Heart left ventricle (tissue), 16 donors: ENCODE data around the gene UST. TPM values are rescaled to one million over a fixed set of nuclear protein-coding genes. Genes with fewer than 3 reads are reported as not detected.
A peak's percentile ranks its signal among the peaks of the same experiment; 100 is the strongest.

Experiments used
- ATAC-seq, 4 donors: fragments of 200-7000 bp; cut with Tn5 transposase; one replicate each; pipeline ENCODE4 v1.9.1; 2020 to 2022; ENCODE audit warnings: moderate library complexity in 4 of 4, mild to moderate bottlenecking in 3 of 4, moderate number of reproducible peaks in 1 of 4
- DNase-seq, 5 donors: peaks; one replicate each; pipeline ENCODE4 v3.0.0-alpha.2; 2020
- H3K27ac ChIP-seq, 12 donors: fragments of 200-600 bp; sonication (generic) in 4 of 12; one replicate each; pipeline versions ENCODE4 v1.5.0 to v1.8.0; 2016 to 2022; ENCODE audit warnings: mild to moderate bottlenecking in 2 of 12
- H3K27me3 ChIP-seq, 9 donors: fragments of 200-600 bp; sonication (generic) in 2 of 9; one replicate each; pipeline versions ENCODE4 v1.5.1 to v1.8.0; 2016 to 2022; ENCODE audit warnings: mild to moderate bottlenecking in 3 of 9
- H3K36me3 ChIP-seq, 9 donors: fragments of 200-600 bp; sonication (generic) in 2 of 9; one replicate each; pipeline versions ENCODE4 v1.5.0 to v1.8.0; 2018 to 2022; ENCODE audit warnings: mild to moderate bottlenecking in 2 of 9
- H3K4me1 ChIP-seq, 12 donors: fragments of 200-600 bp; sonication (generic) in 4 of 12; one replicate each; pipeline versions ENCODE4 v1.5.0 to v1.8.0; 2016 to 2022; ENCODE audit warnings: mild to moderate bottlenecking in 3 of 12
- H3K4me3 ChIP-seq, 12 donors: fragments of 200-600 bp; sonication (generic) in 4 of 12; one replicate each; pipeline versions ENCODE4 v1.5.0 to v1.8.0; 2017 to 2022; ENCODE audit warnings: mild to moderate bottlenecking in 9 of 12, moderate library complexity in 4 of 12
- H3K9me3 ChIP-seq, 12 donors: fragments of 200-600 bp; sonication (generic) in 4 of 12; one replicate each; pipeline versions ENCODE4 v1.5.0 to v1.8.0; 2016 to 2022; ENCODE audit warnings: mild to moderate bottlenecking in 1 of 12
- CTCF ChIP-seq, 12 donors: fragments of 200-600 bp; sonication (generic) in 4 of 12; IDR thresholded peaks; one replicate each; pipeline versions ENCODE4 v1.5.0 to v1.8.0; 2018 to 2022; ENCODE audit warnings: antibody characterized with exemption in 12 of 12, mild to moderate bottlenecking in 5 of 12
- POLR2A ChIP-seq, 2 donors: fragments of 450-650 bp; IDR thresholded peaks; one replicate each; pipeline ENCODE4 v1.6.1; 2017; ENCODE audit warnings: antibody characterized with exemption in 2 of 2, mild to moderate bottlenecking in 2 of 2, moderate library complexity in 2 of 2
- WGBS, 4 donors: extraction: QIAGEN DNeasy Blood & Tissue Kit in 2 of 4; methylation state at CpG; one replicate each; pipeline versions ENCODE4 v1.1.5 to v1.1.7; 2013 to 2018; 5-methylcytosine and 5-hydroxymethylcytosine counted together
- intact Hi-C, 10 donors: fragments of 100-400 bp; cut with DNase I; formaldehyde crosslinking; loops; one replicate each; pipeline versions ENCODE4 v1.11.1 to v1.14.2; 2022
- polyA plus RNA-seq, 2 donors: library from polyadenylated mRNA; stranded (reverse); fragments of 200-250 nt; gene quantifications; one replicate each; pipeline ENCODE4 v1.2.3, GENCODE V29; 2013
- total RNA-seq, 9 donors: library from RNA; depleted of rRNA in 2 of 9; stranded (reverse); fragments of >200 nt in 2 of 9; fragmentation: NEBNext Ultra II Directional in 3 of 9; extraction: Animal tissue kit (Norgen Biotek cat#: 25700) in 3 of 9; gene quantifications; one replicate each; pipeline versions ENCODE4 v1.1.0 to v1.2.4, GENCODE V29; 2016 to 2023
- donor health status: ischemic (EF 13 %, LVEDD 7.1; RV severe dilation, severe dysfunction).
- donor health status: healthy with polysubstance abuse.
- donor health status: DM: no; HTN: yes; CAD: no.
- donor health status: DM: no; HTN: no; CAD: no.
- donor health status: ischemic (EF 25% LVEDD 6.9; RV normal size, moderate dysfunction).
- donor health status: ischemic (EF 25% LVEDD 5.7; RV mildly dilated, moderate dysfunction).
- donor health status: healthy.
- donor health status: DM: yes; HTN: yes; CAD: no.
- donor health status: ischemic (EF 35%, LVEDD 5.7; RV mildly dilated, moderate dysfunction).
- donor health status: nonischemic (EF 11% LVEDD 7.7; RV severe dilation, severe dysfunction).
- donor health status: DM: yes; HTN: yes; CAD: no.
- donor health status: PGD.
- donor health status: ischemic (EF 29% LVEDD 5.4; RV normal size, mild dysfunction).
- donor health status: nonischemic (EF 23%, LVEDD 6.1; RV moderate dilation, normal function).

UST gene
- total and polyA plus RNA-seq, 11 donors: 1.1 to 5.8 (median 2.7) TPM

GRCh38 chr6:148869585-148869984, 122.8 kb downstream of the UST start:
- no peaks in the 10 kb centered on the region for H3K9me3 ChIP-seq
- intact Hi-C loops: no loop called here
- H3K4me3 ChIP-seq: no peak overlapping the region
- 74 to 86% (median 85%) methylated on average over 7 of the region's 7 CpGs for WGBS, 4 donors
- no peak for ATAC-seq
- peaks cover 0 to 22% (median 3%) of the 10 kb centered on the region in 12 donors for H3K4me1 ChIP-seq
- no peak for TF ChIP-seq CTCF (IDR thresholded peaks at IDR 0.05)
- no peak for TF ChIP-seq POLR2A (IDR thresholded peaks at IDR 0.05)
- no peaks in the 10 kb centered on the region for H3K36me3 ChIP-seq
- peak overlapping the region in 1 of 12 donors; percentile 12 for H3K27ac ChIP-seq
- no peaks in the 10 kb centered on the region for H3K27me3 ChIP-seq
- no peak for DNase-seq

GRCh38 chr6:148873154-148873553, 126.3 kb downstream of the UST start:
- no peak for DNase-seq
- Histone ChIP-seq H3K4me3 (no peak overlapping the region), H3K36me3 (no peaks in the 10 kb centered on the region), H3K4me1 (peaks cover 0 to 20% (median 3%) of the 10 kb centered on the region in 12 donors), H3K9me3 (no peaks in the 10 kb centered on the region), H3K27me3 (no peaks in the 10 kb centered on the region), H3K27ac (no peak overlapping the region)
- WGBS, 4 donors: 92 to 93% (median 92%) methylated on average over 3 to 4 of the region's 4 CpGs
- TF ChIP-seq CTCF (IDR thresholded peaks at IDR 0.05) (no peak), POLR2A (IDR thresholded peaks at IDR 0.05) (no peak)
- intact Hi-C loops: loop anchor here in 2 of 10 donors (5.0 to 10.0 kb wide), 2 partner anchors 54 to 128 kb away; partner anchors contain the start of gene UST (in 1 of the 2)
- peak in 1 of 4 donors; percentile 6 for ATAC-seq

DNA sequence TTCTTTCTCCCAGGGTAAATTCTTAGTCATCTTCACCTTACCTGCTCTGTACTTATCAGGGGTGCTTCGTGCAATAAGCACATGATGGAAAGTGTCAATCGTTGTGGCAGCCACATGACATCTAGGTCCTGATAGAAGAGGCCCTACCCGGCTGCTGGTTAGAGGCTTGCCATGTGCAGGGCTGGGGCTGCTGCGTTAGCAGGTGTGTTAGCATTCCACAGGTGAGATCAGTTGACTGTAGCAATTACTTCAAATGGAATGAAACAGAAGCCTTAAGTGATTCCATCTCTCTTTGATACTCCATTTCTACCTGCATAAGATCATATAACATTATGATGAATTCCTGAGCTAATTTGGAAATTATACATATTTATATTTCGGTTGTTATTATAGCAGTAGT, 127.0 kb downstream of the UST start:
- Histone ChIP-seq H3K36me3 (no peaks in the 10 kb centered on the region), H3K27me3 (no peaks in the 10 kb centered on the region), H3K9me3 (no peaks in the 10 kb centered on the region), H3K4me1 (peaks cover 0 to 14% (median 1%) of the 10 kb centered on the region in 12 donors), H3K27ac (no peak overlapping the region), H3K4me3 (no peak overlapping the region)
- WGBS, 4 donors: 60 to 76% (median 66%) methylated on average over 5 of the region's 5 CpGs
- DNase-seq (no peak), ATAC-seq (no peak)
- TF ChIP-seq POLR2A (IDR thresholded peaks at IDR 0.05): no peak
- TF ChIP-seq CTCF (IDR thresholded peaks at IDR 0.05): no peak
- intact Hi-C loops: loop anchor here in 2 of 10 donors (5.0 to 10.0 kb wide), 2 partner anchors 53 to 129 kb away; partner anchors contain the start of gene UST (in 1 of the 2)

DNA sequence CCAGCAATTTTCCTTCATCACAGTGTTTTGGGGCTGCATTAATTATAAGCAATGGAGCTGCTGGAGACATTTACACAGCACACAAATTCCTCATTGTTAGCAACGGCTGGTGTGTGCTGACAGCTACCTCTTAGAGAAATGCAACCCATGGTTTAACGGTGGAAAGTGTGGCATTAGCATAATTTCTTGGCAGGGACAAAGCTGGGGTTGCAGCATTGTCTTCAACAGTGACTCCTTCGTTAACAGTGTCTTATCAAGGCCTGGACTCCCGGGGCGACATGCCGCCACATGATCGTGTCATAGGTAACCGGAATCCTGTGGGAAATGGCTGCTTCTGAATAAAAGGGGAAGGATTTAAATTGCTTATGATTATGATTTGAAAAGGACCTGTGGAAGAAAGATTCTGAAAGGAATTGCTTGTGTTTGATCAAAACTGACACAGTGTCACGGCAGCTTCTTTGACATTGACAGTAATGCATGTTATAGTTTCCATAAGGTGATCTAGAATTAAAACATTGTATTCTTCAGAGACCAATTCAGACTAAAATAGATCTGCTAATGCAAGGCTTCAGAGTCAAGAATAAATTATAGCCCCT, 128.0 kb downstream of the UST start:
- H3K4me3 ChIP-seq: peak overlapping the region in 3 of 12 donors; percentile 12 to 20 (median 12)
- intact Hi-C loops: loop anchor here in 2 of 10 donors (5.0 to 10.0 kb wide), 2 partner anchors 53 to 130 kb away; partner anchors contain the start of gene UST (in 1 of the 2)
- peak overlapping the region in 2 of 12 donors; percentile 17 to 36 for H3K27ac ChIP-seq
- H3K9me3 ChIP-seq: no peaks in the 10 kb centered on the region
- TF ChIP-seq CTCF (IDR thresholded peaks at IDR 0.05): no peak
- TF ChIP-seq POLR2A (IDR thresholded peaks at IDR 0.05): no peak
- H3K4me1 ChIP-seq: peaks cover 0 to 13% (median 1%) of the 10 kb centered on the region in 12 donors
- 22 to 34% (median 30%) methylated on average over 9 of the region's 9 CpGs for WGBS, 4 donors
- peak; percentile 86 to 96 (median 90) for ATAC-seq
- H3K27me3 ChIP-seq: no peaks in the 10 kb centered on the region
- DNase-seq: peak in 4 of 5 donors; percentile 10 to 58 (median 42)
- no peaks in the 10 kb centered on the region for H3K36me3 ChIP-seq
